Posterior vena cava (tissue), 2 donors: ENCODE results near the gene NLRP9. TPM values are rescaled to one million over a fixed set of nuclear protein-coding genes. Genes with fewer than 3 reads are reported as not detected.
A peak's percentile ranks its signal among the peaks of the same experiment; 100 is the strongest.

ENCODE experiments used
- DNase-seq: peaks from one replicate; pipeline ENCODE4 v3.0.0-alpha.2; 2020; ENCODE audit warnings: low spot score
- intact Hi-C, 2 donors: fragments of 100-400 bp; cut with DNase I; formaldehyde crosslinking; loops; one replicate each; pipeline versions ENCODE4 v1.14.1 to v1.14.2; 2022 to 2023
- total RNA-seq, 2 donors: library from RNA; stranded (reverse); fragmentation: NEBNext Ultra II Directional; extraction: Animal tissue kit (Norgen Biotek cat#: 25700); gene quantifications; one replicate each; pipeline ENCODE4 v1.2.1, GENCODE V29; 2021
- donor health status: DM: yes; HTN: yes; CAD: no.
- donor health status: DM: yes; HTN: yes; CAD: no.

Gene NLRP9
- total RNA-seq, 2 donors from 2014 or later: not detected

DNA sequence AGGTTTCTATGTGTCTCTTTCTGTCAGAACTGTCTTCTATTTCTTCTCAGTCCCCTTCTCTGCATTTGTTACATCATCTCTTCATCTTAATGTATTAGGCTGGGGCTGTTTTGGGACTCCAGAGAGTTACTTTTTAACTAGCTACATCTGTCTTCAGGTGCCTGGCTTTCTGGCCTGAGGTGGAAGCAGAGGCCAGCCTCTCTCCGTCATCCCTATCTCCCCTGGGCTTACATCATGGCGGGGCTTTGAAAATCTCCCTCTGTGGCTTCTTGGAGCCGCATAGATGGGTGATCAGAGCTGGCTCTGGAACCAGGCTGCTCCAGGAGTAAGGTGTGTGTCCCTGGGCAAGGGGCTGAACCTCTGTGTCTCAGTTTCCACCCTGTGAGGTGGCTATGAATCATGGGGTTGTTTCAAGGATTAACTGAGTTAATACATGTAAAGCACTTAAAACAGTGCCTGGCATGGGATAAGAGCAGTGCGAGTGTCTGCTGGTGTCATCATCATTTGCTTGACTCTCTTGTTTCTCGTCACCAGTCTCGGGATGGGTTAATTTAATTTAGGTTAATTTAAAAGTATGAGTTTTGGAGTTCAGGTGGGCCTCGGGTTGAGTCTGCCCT lies 61.2 kb downstream of the NLRP9 start:
- DNase-seq: no peak
- intact Hi-C loops: no loop called here

DNA sequence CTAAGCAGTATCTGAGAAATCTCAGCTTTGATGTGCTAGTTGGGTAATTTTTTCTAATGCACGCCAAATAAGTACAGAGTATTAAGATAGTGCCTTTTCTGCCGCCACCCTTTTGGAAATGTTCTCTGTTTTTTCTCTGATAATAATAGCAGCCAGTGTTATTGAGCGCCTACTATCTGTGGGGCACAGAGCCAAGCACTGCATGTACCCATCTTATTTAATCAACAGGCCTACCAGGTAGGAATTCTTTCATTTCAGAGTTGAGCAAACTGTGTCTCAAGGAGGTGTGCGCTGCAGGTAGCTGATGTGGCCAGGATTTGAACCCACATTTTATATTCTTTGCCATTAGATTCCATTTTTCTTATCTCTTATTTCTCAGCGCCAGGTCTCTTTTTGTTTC lies 61.8 kb downstream of the NLRP9 start:
- intact Hi-C loops: no loop called here
- DNase-seq: no peak

DNA sequence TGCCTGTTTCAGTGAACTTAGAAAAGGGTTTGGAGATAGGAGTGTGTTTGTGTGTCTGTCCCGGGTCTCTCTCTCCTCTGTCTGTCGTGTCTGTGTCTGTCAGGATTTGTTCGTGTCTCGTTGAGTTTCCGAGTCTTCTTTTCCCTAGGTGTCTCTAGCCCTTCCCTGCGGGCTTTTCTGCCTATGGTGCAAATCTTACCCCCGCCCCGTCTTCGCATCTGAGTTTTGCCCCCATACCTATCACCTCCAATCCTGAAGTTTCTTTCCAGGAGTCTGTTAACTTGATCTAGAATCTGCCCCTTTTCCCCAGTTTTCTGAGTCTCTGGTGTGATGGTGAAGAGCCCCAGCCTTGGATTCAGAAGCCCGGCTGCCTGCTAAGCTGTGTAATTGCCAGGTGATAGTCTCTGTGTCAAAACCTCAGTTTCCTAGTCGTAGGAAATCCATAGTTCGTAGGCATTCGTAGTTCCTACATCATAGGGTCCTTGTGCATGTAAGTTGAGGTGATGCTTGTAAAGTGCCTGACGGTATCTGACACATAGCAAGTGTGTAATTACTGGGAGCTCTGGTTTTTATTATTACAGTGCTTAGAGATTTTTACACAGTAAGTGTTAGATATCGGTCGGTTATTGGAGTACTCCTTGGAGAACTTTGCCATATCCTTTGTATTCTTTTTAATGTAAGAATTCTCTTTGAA lies 62.4 kb downstream of the NLRP9 start:
- intact Hi-C loops: no loop called here
- no peak for DNase-seq

DNA sequence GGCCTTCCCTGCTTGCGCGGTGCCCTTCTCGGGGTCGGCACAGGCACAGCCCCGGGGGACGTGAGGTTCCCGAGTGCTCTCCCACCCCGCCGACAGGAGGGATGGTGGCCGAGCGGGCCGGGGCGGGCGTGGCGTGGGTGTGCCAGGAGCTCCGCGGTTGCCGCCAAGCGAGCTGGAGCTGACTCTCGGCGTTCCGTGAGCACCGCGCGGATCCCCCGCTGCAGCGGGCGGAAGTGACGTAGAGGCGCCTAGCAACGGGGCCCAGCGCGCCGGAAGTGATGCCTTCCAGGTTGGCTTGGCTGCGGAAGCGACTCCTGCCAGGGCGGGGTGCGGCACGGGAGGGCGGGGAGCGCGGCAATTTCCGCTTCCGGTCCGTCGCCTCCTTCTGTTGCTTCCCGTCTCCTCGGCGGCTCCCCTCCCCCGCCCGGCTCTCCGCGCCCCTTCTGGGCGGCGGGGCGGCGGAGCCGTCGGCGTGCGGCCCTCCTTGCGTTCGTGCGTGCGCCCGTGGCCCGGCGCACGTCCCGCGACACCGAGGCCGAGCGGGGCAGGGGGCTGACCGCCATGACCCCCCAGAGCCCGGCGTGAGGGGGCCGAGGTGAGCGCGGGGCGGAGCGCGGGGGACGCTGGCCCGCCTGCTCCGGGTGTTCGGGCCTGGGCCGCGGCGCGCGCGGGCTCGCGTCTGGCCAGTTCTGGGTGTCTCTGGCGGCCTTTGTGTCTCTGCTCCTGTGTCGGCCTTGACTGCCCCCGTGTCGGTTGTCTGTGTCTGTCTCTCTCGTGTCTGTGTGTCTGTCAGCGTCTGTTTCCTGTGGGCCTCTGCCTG lies 63.2 kb downstream of the NLRP9 start, which contains the start of gene EPN1:
Gene EPN1, plus strand, starts transcription at position 386 of the 820 bp plus-strand sequence. CDS start 3,402 bp downstream, outside the sequence.
- peak; percentile 99 for DNase-seq
- intact Hi-C loops: no loop called here

DNA sequence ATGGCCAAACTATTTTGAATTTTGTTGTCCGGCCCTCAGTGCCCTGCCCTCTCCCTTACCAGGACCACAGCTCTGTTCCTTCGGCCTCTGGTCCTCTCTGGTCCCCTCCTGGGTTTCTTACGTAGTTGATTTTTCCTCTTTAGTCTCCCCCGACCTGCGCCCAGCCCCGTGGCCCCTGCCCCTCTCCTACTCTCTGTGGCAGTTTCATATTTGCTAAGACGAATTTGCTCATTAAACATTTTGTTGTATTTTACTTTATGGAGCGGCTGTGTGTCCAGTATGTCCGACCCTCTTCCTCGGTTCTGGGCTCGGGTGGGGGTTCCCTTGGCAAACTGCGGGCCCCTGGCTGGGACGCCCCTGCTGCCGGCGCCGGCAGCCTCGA lies 63.8 kb downstream of the NLRP9 start:
- intact Hi-C loops: no loop called here
- no peak for DNase-seq

DNA sequence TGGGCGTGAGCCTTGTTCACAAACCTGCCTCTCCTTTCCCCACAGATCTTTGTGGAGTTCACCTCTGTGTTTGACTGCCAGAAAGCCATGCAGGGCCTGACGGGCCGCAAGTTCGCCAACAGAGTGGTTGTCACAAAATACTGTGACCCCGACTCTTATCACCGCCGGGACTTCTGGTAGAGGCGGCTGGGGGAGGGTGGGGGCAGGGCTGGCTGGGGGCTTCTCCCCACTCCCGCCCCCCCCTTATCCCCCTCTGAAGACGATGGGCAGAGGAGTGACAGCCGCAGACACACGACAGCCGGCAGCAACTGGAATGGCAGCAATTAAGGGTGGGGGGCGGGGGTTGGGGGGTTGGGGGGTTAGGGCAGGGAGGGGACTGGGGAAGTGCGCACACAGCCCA lies 64.3 kb downstream of the NLRP9 start:
- DNase-seq: no peak
- intact Hi-C loops: no loop called here

DNA sequence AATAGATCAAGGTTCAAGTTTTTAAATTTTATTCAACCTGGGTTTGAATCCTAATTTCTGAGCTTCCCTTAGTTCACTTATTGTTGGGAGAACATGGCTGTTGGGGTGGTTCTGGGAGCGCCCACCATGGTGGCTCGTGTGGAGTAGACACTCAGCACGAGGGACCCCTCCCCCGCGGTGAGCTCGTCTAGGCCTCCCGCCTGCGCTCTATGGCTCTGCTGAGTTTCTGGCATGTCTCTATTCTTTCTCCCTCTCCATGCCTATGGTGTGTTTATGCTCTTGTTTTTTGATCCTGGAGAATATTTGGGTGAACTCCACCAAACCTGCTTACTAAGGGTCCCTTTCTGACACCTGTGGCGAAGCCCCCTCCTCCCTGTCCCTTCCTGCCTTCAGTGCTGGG lies 64.7 kb downstream of the NLRP9 start:
- intact Hi-C loops: no loop called here
- no peak for DNase-seq

DNA sequence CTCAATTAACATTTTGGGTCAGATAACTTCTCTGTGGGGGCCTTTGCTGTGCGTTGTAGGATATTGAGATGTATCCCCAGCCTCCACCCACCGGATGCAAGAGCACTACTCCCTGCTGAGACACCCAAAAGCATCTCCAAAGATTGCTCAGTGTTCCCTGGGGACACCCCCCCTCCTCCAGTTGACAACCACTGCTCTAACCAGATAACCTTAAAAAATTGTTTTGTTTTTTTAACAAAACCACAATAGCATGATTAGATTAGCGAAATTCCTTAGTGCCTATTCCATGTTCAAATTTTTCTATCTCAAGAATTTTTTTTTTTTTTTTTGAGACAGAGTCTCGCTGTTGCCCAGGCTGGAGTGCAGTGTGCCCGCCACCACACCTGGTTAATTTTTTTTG lies 65.8 kb downstream of the NLRP9 start:
- no peak for DNase-seq
- intact Hi-C loops: no loop called here

DNA sequence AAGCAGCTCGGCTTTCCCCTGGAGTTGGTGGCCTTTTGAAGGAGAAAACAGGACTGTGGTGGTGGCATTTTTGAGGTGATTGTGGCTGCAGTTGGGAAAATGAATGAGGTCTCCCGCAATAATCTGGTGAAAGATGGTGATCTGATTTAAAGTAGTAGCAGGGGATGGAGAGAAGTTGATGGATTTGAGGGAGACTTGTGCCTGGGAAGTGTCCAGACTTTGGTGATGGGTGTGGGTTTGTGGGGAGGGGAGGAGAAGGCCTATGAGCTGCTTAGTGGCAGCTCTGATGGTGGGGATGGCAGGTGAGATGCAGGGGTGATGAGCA lies 67.2 kb downstream of the NLRP9 start:
- intact Hi-C loops: no loop called here
- DNase-seq: no peak

DNA sequence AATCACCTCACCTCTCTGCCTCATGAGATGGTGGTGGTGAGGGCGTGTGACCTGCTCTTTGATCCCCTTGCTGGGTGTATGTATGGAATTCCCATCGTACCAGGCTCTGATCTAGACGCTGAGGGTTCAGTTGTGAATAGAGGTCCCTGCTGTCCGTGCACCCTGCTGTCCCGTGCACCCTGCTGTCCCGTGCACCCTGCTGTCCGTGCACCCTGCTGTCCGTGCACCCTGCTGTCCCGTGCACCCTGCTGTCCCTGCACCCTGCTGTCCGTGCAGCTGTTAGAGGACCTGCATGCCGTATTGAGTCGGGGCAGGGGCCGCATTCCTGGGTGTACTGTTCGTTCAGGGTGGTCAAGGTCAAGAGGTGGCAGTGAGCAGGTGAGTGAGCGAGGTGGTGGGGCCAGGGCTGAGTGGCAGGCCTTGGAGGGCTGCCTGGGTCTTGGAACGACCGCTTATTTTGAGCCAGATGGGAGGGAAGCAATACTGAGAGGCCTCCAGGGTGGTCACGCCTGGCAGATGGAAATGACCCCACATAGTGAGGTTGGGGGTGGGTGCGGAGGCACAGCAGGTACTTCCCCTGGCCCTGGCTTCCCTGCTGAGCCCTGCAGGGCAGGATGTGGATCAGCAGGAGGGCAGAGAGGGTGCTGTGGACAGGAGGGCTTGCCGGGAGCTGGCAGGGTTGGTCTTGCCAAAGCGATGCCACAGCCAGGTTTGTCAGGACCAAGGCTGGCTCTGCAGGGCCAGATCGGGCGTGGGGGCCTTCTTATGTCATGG lies 67.7 kb downstream of the NLRP9 start:
- intact Hi-C loops: no loop called here
- DNase-seq: no peak

DNA sequence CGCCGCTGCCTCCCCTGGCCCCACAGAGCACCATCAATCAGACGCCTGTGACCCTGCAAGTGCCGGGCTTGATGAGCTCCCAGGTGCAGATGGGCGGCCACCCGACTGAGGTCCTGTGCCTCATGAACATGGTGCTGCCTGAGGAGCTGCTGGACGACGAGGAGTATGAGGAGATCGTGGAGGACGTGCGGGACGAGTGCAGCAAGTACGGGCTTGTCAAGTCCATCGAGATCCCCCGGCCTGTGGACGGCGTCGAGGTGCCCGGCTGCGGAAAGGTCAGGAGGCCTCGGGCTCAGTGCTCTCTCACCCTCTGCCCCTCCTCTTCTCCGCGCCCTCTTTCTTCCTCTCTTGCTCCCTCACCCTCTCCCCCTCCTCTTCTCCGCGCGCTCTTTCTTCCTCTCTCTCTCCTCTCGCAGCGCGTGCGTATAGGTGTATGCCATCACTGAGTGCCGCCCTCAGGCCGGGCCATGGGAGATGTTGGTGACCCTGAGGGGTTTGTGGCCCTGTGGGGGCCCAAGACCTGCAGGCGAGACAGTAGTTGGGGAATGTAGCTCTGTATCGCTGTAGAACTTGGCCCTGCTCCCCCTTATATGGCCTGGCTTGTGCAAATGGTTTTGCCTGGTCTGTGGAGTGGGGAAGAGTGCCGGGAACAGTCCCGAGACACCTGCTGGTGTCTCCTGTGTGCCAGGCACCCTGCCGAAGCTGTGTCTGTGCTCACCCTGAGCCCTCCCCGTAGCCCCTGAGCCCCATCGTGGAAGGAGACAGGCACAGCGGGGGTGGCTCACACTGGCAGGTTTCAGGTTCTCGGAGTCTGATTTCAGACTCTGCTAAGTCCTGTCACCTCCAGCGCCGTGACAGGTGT lies 68.6 kb downstream of the NLRP9 start:
- intact Hi-C loops: no loop called here
- no peak for DNase-seq

DNA sequence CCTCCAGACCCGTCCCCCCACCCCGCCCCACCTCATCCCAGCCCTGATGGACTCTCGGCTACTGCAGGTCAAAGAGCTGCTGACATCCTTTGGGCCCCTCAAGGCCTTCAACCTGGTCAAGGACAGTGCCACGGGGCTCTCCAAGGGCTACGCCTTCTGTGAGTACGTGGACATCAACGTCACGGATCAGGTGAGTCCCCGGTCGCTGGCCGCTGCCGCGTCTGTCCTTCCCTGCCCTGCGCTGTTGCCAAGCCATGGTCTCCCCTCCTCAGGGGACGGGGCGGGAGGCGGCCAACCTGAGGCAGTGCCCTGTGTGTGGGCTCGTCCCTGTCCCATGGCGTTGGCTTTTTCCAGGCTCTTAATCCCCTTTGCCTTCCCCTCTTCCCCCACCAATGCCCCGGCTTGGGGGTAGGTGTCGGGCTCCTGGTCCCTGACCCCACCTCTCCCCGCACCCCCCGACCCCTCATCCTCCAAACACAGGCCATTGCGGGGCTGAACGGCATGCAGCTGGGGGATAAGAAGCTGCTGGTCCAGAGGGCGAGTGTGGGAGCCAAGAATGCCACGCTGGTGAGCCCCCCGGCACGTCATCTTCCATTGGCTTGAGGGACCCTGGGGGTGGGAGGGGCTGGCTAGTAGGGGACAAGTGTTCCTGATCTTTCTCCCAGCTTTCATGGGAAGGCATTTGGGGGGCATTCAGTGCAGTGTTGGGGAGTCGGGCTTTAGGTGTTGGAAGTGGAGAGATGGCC lies 69.4 kb downstream of the NLRP9 start:
- intact Hi-C loops: no loop called here
- no peak for DNase-seq

DNA sequence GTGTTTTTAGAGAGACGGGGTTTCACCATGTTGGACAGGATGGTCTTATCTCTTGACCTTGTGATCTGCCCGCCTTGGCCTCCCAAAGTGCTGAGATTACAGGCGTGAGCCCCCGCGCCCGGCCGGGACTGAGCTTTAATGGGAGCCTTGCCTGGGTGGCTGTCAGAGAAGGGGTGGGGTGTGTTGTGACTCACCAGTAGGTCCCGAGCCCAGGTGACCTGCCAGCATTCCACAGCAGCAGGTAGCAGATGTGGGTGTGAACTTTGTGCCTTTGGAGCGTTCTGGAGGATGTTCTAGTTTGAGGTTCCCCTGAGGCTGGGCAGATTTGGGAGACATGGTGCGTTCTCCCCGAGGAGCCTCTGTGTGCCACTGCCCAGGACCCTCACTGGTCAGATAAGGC lies 70.2 kb downstream of the NLRP9 start:
- intact Hi-C loops: no loop called here

DNA sequence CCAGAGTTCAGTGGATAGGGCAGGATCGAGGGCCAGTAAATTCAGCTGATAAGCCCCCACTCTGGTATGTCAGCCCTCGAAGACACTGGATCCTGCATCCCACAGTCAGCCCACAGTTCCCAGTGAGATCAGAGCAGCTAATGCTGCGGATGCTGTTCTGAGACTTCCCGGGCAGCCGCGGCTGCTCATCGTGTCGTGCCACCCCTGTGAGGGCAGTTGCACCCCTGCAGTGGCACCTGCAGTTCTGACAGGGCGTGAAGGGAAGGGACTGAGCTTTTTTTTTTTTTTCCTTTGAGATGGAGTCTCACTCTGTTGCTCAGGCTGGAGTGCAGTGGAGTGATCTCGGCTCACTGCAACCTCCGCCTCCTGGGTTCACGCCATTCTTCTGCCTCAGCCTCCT lies 70.7 kb downstream of the NLRP9 start:
- no peak for DNase-seq
- intact Hi-C loops: no loop called here

More for the DNA sequence above, 70.2 kb downstream of the NLRP9 start:
- no peak for DNase-seq

DNA sequence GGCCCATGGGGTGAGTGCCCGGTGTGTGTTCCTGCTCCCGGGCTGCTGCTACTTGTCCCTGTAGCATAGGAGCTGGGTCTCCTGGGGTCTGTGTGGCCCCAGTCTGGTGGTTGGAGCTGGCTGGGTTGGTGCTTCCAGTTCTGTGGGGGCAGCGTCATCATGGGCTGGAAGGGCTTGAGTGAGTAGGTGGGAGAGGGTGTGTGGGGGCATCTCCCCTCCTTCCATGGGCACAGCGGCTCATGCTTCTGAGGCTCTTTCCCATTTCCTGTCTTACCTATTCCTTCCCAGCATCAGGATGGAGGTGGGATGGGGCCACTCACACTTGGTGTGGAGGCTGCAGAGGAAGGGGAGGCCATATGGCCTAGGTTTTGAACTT lies 71.2 kb downstream of the NLRP9 start:
- no peak for DNase-seq
- intact Hi-C loops: no loop called here

DNA sequence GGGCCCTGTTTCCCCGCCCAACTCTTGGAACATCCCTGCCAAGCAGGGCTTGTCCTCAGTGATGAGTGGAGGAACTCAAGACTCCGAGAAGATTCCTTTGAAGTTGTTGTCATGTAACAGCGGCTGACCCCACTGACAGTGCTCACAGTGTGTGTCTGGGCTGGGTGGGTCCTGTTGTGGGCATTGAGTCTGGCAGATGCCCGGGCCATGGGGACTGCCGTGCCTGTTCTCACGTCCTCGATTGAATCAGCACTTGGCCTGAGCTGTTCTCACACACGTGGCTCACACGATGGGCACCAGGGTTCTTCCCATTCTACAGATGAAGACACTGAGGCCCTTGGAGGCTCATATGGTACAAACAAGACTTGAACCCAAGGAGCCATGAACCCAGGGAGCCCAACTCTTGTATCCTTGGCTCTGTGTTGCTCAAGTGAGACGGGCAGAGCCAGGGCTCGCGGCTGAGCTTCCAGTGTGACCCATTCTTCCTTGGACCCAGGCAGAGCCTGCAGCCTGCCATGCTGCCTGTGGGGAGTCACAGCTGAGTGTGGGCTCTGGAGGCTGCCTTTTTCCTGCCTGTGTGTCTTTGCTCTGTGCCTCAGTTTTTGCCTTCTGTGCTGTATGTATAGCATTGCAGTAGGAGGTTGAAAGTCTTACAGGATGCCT lies 71.7 kb downstream of the NLRP9 start:
- DNase-seq: no peak
- intact Hi-C loops: no loop called here

DNA sequence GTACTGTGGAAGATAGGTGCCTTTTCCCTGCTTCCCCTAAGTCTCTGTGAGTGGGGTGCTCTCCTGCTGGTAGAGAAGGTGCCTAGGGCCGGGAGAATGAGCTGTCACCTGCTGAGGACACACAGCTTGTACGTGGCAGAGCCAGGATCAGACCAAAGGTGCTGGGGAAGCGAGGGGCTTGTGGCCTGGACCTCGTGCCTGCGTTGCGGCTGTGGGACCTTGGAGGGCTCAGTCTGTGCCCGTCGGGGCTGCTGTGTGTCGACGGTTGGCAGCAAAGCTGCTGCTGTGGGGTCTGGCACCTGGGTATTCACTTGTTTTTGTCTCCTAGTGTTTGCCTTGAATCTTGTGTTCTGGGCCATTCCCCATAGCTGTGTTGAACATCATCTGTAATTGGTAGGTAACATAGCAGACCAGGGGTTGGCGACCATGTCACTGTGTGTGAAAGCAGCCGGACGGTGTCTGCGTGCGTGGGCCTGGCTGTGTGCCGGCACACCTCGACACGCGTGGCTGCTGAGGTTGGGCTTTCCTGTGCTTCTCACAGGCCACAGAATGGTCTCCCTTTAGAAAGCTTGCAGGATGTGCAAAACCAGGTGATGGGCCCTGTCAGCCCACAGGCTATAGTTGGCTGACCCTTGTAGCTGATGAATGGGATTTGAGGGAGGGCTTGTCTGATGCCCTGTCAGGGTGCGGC lies 74.2 kb downstream of the NLRP9 start:
- intact Hi-C loops: no loop called here
- DNase-seq: no peak
